HG03558 (cell line): ENCODE measurements around the gene ARHGEF11.

Experiments
- ATAC-seq: cut with Tn5 transposase; IDR thresholded peaks from one replicate; pipeline ENCODE4 v1.9.1; 2021; ENCODE audit warnings: moderate number of reproducible peaks; ENCODE audit not compliant: unreplicated experiment; ENCODE audit errors: extremely low read depth

ARHGEF11 gene

GRCh38 chr1:156959925-156960324 lies 85.6 kb downstream of the ARHGEF11 start:
- ATAC-seq, result no peak

- no peak for ATAC-seq
Observed at GRCh38 chr1:156959414-156959813, 86.1 kb downstream of the ARHGEF11 start.

- no peak for ATAC-seq
Observed at GRCh38 chr1:156958247-156958714, 87.3 kb downstream of the ARHGEF11 start.

- ATAC-seq, result no peak
Observed at GRCh38 chr1:156957634-156958033, 87.9 kb downstream of the ARHGEF11 start.

- ATAC-seq, result no peak
Observed at GRCh38 chr1:156956333-156956732, 89.2 kb downstream of the ARHGEF11 start.

- ATAC-seq, result no peak
Observed at GRCh38 chr1:156953571-156953970, 92.0 kb downstream of the ARHGEF11 start.

- no peak for ATAC-seq
Observed at GRCh38 chr1:156951371-156951770, 94.2 kb downstream of the ARHGEF11 start.

GRCh38 chr1:156949127-156949526 lies 96.4 kb downstream of the ARHGEF11 start:
- no peak for ATAC-seq

- ATAC-seq, result no peak
Observed at GRCh38 chr1:156948708-156949107, 96.8 kb downstream of the ARHGEF11 start.

GRCh38 chr1:156947818-156948525 lies 97.6 kb downstream of the ARHGEF11 start:
- no peak for ATAC-seq

- ATAC-seq, result no peak
Observed at GRCh38 chr1:156947127-156947526, 98.4 kb downstream of the ARHGEF11 start.

GRCh38 chr1:156945881-156946661 lies 99.5 kb downstream of the ARHGEF11 start:
- no peak for ATAC-seq

GRCh38 chr1:156944848-156945247 lies 100.7 kb downstream of the ARHGEF11 start:
- no peak for ATAC-seq

GRCh38 chr1:156944268-156944667 lies 101.3 kb downstream of the ARHGEF11 start:
- ATAC-seq, result no peak

- no peak for ATAC-seq
Observed at GRCh38 chr1:156943756-156944155, 101.8 kb downstream of the ARHGEF11 start.

GRCh38 chr1:156942576-156942975 lies 103.0 kb downstream of the ARHGEF11 start:
- no peak for ATAC-seq

- ATAC-seq, result no peak
Observed at GRCh38 chr1:156942176-156942575, 103.4 kb downstream of the ARHGEF11 start.

GRCh38 chr1:156941675-156942074 lies 103.9 kb downstream of the ARHGEF11 start:
- ATAC-seq, result no peak

GRCh38 chr1:156939786-156940334 lies 105.7 kb downstream of the ARHGEF11 start:
- no peak for ATAC-seq

GRCh38 chr1:156938813-156939212 lies 106.7 kb downstream of the ARHGEF11 start:
- no peak for ATAC-seq

- no peak for ATAC-seq
Observed at GRCh38 chr1:156937883-156938282, 107.7 kb downstream of the ARHGEF11 start.
